Fibroblast of lung (primary cell): Measurements from ENCODE around the gene CSNK1G2.

Experiments used
- EZH2 ChIP-seq: IDR thresholded peaks from 2 replicates; pipeline ENCODE4 v1.5.1; 2012; ENCODE audit warnings: low read length, control low read depth, mild to moderate bottlenecking; ENCODE audit errors: missing control alignments
- TF ChIP-seq, protein P1 (sequence below), 2 donors: IDR thresholded peaks in 1 of 2; conservative IDR thresholded peaks in 1 of 2; 1 replicate in 1 of 2; 2 replicates in 1 of 2; pipeline ENCODE4 v1.5.1; 2011 to 2012; ENCODE audit warnings: low read length in 2 of 2, control low read depth in 1 of 2, inconsistent platforms in 1 of 2, low read depth in 1 of 2, mild to moderate bottlenecking in 1 of 2

DNA sequence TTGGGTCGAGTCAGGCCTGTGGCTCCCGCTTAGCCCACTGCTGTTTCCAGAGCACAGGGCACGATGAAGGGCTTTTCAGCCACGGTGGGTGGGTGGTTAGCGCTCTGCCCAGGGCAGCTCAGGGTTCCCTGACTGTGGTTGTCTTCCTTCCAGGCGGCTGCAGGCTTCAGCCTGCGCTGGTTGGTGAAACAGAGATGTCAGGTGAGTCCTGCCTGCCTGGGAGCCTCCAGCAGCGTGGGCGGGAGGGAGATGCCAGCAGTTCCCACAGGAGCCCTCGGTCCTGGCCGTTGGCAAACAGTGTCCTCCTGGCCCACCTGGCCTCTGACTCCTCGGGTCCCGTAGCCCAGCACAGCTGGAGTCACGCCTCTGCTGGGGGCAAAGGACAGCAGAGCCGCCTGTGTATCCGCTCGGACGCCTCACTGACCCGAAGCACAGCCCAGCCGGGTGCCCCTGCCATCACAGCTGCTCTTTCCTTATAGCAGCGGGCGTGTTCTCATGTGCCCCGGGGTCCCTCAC is 26.1 kb upstream of the CSNK1G2 start:
- TF ChIP-seq, protein P1, sequence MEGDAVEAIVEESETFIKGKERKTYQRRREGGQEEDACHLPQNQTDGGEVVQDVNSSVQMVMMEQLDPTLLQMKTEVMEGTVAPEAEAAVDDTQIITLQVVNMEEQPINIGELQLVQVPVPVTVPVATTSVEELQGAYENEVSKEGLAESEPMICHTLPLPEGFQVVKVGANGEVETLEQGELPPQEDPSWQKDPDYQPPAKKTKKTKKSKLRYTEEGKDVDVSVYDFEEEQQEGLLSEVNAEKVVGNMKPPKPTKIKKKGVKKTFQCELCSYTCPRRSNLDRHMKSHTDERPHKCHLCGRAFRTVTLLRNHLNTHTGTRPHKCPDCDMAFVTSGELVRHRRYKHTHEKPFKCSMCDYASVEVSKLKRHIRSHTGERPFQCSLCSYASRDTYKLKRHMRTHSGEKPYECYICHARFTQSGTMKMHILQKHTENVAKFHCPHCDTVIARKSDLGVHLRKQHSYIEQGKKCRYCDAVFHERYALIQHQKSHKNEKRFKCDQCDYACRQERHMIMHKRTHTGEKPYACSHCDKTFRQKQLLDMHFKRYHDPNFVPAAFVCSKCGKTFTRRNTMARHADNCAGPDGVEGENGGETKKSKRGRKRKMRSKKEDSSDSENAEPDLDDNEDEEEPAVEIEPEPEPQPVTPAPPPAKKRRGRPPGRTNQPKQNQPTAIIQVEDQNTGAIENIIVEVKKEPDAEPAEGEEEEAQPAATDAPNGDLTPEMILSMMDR (conservative IDR thresholded peaks at IDR 0.05 in 1 of 2, IDR thresholded peaks at IDR 0.05 in 1 of 2; ENCODE audit: low read depth in 1 of 2, low read length in 2 of 2): no peak
- no peak for TF ChIP-seq EZH2
